Anterior cingulate cortex (tissue), 58 donors: ENCODE results near the gene CTNNA2.

Source experiments
- DNase-seq, 58 donors: peaks; one replicate each; lab custom pipeline; 2025; lab: John Stamatoyannopoulos, UW

CTNNA2 gene

DNA sequence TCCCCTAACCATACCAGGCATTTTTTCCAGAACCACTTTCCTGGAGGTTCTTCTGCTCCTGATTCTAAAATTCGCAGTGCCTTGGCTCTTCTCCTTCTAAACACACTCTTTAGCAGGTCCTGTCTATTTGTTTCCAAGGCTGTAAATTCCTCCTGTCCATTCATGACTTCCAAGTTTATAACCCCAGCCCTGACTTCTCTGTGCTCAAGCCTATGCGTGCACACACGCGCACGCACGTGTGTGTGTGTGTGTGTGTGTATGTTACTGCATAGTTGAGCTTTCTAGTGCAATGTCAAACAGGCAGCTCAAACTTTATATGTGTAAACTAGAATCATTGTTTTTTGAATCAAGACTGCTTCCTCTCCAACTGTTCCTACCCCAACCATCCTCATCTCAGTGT lies 454.0 kb downstream of the CTNNA2 start:
- DNase-seq, result no peak

GRCh38 chr2:79971807-79972206 lies 459.0 kb downstream of the CTNNA2 start:
- no peak for DNase-seq

- DNase-seq, result peak in 4 of 58 donors; percentile 4 to 41 (median 20)
Measured at GRCh38 chr2:79972661-79973060, 459.8 kb downstream of the CTNNA2 start.

DNA sequence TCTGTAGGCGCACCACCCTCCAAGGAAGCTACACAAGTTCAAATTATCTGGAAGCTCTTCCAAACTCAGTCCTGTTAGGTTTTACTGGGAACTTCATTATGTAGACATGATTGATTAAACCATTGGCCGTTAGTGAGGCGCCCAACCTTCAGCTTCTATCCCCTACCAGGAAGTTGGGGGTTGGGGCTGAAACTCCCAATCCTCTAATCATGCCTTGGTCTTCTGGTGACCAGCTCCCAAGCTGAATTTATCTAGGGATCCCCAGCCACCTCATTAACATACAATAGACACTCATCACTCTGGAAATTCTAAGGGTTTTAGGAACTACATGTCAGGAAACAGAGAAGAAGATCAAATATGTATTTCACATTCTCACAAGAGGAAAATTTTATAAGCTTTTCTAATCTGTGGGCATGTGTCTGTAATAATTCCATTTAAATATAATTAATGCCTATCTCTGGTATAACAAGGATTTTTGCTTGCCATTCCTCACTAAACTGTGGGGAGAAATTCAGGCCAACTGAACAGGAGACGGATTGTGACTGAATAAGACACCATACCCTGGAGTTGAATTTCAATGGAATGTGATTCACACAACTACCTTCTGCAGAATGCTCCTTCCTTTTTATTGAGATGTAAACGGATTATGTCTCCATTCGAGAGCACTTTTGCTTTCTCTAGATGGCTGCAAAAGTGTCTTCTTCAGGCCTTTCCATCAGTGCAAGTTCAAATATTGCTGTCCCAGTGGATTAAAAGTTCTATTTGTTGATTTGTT lies 463.1 kb downstream of the CTNNA2 start:
- no peak for DNase-seq

DNA sequence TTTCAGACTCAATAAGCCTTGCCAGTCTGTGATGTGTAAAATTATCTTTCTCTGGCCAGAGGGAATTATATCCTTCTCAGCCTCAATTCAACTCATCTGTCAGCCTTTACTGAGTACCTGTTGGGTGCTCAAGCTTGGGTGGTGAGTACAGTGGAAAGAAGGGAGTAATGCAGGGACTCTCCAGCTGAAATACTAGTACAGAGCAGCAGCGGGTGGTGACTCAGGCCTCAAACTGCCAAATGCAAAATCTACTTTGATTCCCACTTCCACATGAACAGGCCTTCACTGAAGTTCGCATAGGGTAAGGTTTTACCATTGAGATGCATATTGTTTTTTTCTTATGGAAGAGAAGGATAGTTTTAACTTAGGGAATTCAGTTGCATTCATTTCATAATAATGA lies 464.9 kb downstream of the CTNNA2 start:
- peak in 1 of 58 donors; percentile 4 for DNase-seq

DNA sequence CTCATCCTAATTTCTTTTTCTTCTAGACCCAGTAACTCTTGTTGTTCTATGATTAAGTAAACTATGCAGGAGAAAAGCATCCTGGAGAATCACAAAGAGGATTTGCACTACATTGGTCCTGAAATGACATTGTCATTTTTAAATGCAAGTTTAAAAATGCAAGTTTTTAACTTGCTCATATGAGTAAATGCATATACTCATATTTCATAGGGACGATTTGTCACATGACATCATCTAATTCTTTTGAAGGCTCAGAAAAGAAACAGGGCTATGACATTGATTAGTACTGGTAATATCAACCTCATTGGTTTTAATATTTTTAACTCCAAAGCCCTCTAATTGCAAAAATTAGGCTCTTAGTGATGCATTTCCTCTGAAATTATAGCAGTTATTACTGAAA lies 467.3 kb downstream of the CTNNA2 start:
- no peak for DNase-seq

DNA sequence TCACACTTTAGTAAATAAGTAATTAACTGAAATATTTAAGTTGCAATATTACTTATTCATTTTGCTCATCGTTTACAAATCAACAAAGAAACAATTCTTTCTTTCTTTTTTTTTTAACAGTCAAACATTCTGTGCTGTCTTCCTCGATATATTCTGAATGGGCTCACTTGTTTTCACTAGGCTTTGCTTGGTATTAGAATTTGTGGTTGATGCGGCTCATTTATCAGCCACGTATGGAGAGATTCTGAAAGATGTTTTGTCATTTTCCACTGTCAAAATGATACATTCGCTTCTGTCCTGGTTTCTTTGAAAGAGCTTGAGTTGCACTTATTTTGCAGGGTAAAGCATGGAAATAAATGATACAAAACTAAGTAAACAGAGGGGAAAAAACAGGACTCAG lies 468.0 kb downstream of the CTNNA2 start:
- peak in 1 of 58 donors; percentile 38 for DNase-seq

- no peak for DNase-seq
Measured at GRCh38 chr2:79981316-79981715, 468.5 kb downstream of the CTNNA2 start.

- DNase-seq, result peak in 28 of 58 donors; percentile 2 to 60 (median 19)
Measured at GRCh38 chr2:79982445-79982844, 469.6 kb downstream of the CTNNA2 start.

DNA sequence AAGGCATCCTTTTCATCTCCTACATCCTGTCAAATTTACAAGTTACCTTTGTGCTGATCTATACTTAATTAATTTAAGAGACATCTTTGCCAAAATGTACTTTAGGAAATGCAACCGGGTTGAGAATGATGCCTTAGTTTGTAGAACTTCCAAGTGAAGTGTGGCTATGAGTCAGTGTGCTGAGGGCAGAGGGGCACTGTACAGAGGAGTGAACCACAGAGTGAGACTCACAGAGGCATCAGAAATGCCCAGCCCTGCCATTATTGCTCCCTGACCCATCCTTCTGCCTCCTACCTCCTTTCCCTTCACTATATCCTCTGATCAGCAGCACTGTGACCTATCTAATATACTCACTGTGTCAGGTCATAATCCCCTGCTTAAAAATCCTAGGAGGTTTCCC lies 471.6 kb downstream of the CTNNA2 start:
- no peak for DNase-seq

DNA sequence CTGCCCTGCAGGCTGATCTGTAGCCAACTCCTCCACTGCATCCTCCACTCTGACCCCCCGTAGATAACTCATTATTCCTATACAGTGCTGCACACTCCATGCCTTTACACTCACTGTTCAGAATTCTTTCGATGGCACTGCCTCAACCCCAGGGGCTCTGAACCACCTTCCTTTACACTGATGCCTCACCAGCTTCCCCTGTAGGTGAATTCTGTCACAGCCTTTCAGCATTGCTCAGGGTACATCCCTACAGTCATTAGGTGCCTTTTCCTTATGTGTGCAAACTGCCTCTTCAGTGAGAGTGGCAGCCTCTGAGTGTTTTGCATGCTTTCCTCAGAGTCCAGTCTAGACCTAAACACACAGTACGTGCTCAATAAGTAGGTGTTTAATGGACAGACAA lies 472.3 kb downstream of the CTNNA2 start:
- DNase-seq, result no peak

DNA sequence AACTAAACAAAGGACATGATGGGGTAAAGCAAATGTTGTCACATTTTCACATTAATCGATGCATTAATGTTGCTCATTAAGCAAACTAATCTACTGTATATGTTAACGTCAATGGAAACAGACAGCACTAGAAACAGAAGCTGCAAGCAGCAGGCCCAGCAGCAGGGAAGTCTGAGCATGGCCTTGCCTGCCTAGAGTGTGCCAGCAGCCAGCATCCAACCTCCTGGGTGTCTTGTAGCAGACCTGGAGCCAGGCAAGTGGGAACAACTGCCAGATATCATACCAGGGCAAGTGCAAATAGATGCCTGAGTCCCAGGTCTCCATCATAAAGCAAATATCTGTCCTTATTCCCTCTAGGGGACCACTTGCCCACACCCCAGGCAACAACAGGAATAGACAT lies 472.7 kb downstream of the CTNNA2 start:
- DNase-seq, result no peak

- no peak for DNase-seq
Measured at GRCh38 chr2:79993144-79993543, 480.3 kb downstream of the CTNNA2 start.

GRCh38 chr2:79994161-79994560 lies 481.3 kb downstream of the CTNNA2 start:
- DNase-seq, result no peak

DNA sequence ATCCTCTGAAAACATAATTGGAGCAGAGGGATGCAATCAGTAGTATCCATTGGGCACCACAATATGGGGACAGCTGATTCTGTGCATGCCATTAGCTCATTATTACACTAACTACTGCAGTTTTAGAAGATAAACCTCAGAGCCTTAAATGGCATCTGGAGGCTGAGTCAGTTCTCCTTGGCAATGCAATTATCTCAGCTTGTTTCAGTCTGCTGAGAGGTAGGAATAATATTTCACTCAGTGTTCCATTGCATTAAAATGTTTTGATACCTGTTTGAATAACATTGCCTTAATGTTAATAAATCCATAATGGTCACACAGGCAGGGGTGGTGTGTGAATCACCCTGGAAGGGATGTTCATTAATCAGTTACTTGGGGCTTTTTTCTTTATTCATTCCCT lies 482.1 kb downstream of the CTNNA2 start:
- no peak for DNase-seq

GRCh38 chr2:79996709-79997108 lies 483.9 kb downstream of the CTNNA2 start:
- DNase-seq, result no peak

- no peak for DNase-seq
Measured at GRCh38 chr2:80001701-80002101, 488.9 kb downstream of the CTNNA2 start.

- no peak for DNase-seq
Measured at GRCh38 chr2:80002112-80002511, 489.3 kb downstream of the CTNNA2 start.

DNA sequence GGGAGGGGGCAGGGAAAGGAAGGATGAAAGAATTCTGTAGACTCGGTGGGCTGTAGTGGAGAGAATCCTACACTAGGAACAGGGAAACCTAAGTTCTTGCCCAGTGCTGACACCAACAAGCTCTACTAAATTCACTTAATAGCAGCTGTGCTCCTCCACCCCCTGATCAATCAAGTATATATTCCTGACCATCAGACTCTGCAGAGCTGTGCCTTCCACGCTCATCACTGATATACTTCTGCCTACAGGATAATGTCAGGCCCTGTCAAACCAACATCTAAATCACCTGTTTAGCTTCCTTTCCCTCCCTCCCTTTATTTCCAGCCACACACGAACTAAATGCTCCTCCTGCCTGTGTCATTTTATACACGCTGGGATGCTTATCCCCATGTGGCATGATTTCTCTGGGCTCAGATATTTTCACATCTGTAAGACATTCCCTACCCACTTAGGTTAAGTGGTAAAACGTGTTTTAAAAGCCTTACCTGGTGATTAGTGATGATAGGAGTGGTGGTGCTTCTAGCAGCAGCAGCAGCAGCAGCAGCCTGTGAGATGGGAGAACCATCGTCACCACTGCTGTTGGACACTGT lies 489.8 kb downstream of the CTNNA2 start:
- DNase-seq, result no peak

- no peak for DNase-seq
Measured at GRCh38 chr2:80007777-80008503, 495.1 kb downstream of the CTNNA2 start.

DNA sequence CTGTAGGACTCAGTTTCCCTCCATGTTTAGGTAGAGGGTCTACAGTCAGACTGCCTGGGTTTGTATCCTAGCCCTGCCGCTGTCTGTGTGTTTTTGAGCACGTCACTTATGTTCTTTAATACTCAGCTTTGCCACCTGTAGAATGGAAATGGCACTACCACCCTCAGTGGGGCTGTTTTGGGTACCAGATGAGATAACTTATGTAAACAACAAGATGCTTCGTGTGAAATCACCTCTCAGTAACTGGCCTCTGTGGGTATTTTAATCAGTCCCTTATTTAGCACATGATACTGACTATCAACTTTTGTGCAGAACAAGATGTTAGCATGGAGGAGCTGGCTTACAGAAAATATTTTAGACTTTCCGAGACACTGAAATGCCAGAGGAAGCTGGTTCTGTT lies 495.7 kb downstream of the CTNNA2 start:
- no peak for DNase-seq

- no peak for DNase-seq
Measured at GRCh38 chr2:80009211-80009610, 496.4 kb downstream of the CTNNA2 start.
